Activated CD4-positive, alpha-beta memory T cell treated with anti-CD3 and anti-CD28 coated beads, Interleukin-2, amount 10 ng/mL, durations not matched to agents 7 days and 5 days (primary cell): ENCODE results near the gene RFX3. TPM values are rescaled to one million over a fixed set of nuclear protein-coding genes. Genes with fewer than 3 reads are reported as not detected.

Source experiments
- CTCF ChIA-PET: fragments of 350-600 bp; sonication (Branson Sonifier 250); formaldehyde crosslinking; loops from one replicate; lab custom pipeline; 2021; ENCODE audit warnings: antibody characterized with exemption, inconsistent platforms; lab: Charles Lee
- POLR2A ChIA-PET: fragments of 350-600 bp; sonication (Branson Sonifier 250); formaldehyde crosslinking; loops from one replicate; lab custom pipeline; 2021; ENCODE audit warnings: antibody characterized with exemption; lab: Charles Lee
- DNase-seq: peaks from one replicate; pipeline ENCODE4 v3.0.0-alpha.2; 2020
- H3K27ac Mint-ChIP-seq: one replicate; pipeline ENCODE4 v1.8.0; 2021; ENCODE audit warnings: mild to moderate bottlenecking, mixed read lengths
- H3K27me3 Mint-ChIP-seq: one replicate; pipeline ENCODE4 v1.8.0; 2021; ENCODE audit warnings: mixed read lengths
- H3K36me3 Mint-ChIP-seq: one replicate; pipeline ENCODE4 v1.8.0; 2021; ENCODE audit warnings: low read depth, mixed read lengths
- H3K4me1 Mint-ChIP-seq: one replicate; pipeline ENCODE4 v1.8.0; 2021; ENCODE audit warnings: mixed read lengths
- H3K4me3 Mint-ChIP-seq: one replicate; pipeline ENCODE4 v1.8.0; 2021; ENCODE audit warnings: mild to moderate bottlenecking, mixed read lengths
- H3K9me3 Mint-ChIP-seq: one replicate; pipeline ENCODE4 v1.8.0; 2021; ENCODE audit warnings: mixed read lengths
- total RNA-seq, 2 experiments: library from RNA; stranded (reverse); gene quantifications; one replicate each; pipeline ENCODE4 v1.2.3, GENCODE V29; 2021

Gene RFX3
- total RNA-seq, 2 experiments from 2014 or later, result 13.3 to 13.8 TPM

DNA sequence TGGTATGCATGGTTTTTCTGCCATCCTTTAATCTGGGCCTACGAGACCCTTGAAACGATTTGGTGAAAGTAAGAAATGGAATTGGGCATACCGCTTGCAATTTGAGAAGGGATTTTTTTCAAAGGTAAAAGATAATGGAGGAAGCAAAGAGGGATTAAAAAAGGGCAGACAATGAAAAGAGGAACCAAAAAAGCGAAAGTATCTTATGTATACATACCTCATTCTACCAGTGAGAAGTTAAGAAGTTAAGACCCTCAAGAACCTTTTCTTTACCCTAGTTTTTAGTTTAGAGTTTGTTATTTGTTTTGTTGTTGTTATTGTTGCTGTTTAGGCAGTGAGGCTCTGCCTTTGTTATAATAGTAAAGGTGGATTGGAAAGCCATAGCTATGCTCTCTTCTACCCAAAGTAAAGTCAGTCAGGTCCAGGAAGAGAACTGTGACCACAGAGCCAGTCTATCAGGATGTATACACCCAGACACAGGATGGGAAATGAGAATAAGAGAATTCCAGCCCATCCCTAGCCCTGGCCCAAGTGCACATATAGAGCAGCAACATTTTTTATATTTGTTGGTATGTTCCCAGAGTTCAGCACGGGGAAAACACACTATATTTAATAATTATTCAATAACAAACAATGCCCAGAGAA lies 166.6 kb downstream of the RFX3 start:
- H3K4me1 Mint-ChIP-seq, result no peaks in the 10 kb centered on the region
- ChIA-PET POLR2A (no interaction called here), CTCF (no interaction called here)
- H3K27ac Mint-ChIP-seq, result no peak overlapping the region
- H3K4me3 Mint-ChIP-seq, result no peak overlapping the region
- no peak for DNase-seq
- H3K27me3 Mint-ChIP-seq, result no peaks in the 10 kb centered on the region
- H3K9me3 Mint-ChIP-seq, result no peaks in the 10 kb centered on the region
- H3K36me3 Mint-ChIP-seq, result no peaks in the 10 kb centered on the region

GRCh38 chr9:3348169-3348568 lies 177.6 kb downstream of the RFX3 start:
- Mint-ChIP-seq H3K36me3 (peaks cover 4% of the 10 kb centered on the region), H3K9me3 (peaks cover 8% of the 10 kb centered on the region), H3K27me3 (no peaks in the 10 kb centered on the region), H3K4me3 (no peak overlapping the region), H3K27ac (no peak overlapping the region), H3K4me1 (no peaks in the 10 kb centered on the region)
- DNase-seq, result no peak
- ChIA-PET CTCF (no interaction called here), POLR2A (no interaction called here)

- no peak overlapping the region for H3K4me3 Mint-ChIP-seq
- DNase-seq, result no peak
- peaks cover 4% of the 10 kb centered on the region for H3K9me3 Mint-ChIP-seq
- ChIA-PET CTCF (no interaction called here), POLR2A (no interaction called here)
- H3K27ac Mint-ChIP-seq, result no peak overlapping the region
- no peaks in the 10 kb centered on the region for H3K36me3 Mint-ChIP-seq
- H3K4me1 Mint-ChIP-seq, result peaks cover 2% of the 10 kb centered on the region
- no peaks in the 10 kb centered on the region for H3K27me3 Mint-ChIP-seq
Measured at GRCh38 chr9:3346549-3346948, 179.3 kb downstream of the RFX3 start.

DNA sequence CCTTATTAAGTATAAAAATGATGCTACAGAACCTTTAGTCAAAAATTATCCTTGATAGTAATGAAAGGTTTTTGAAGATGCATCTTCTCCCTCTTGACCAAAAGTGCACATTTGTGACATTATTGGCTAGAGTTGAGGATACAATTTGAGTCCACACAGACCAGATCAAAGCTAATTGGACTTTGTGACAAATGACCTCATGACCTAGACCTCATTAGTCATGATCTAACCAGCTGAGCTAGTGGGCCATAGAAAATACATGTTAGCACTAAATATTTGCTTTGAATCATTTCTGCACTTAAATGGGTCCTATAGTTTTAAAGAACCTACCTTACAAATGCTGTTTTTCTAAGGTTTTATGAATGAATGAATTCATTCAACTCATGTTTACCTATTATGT lies 182.1 kb downstream of the RFX3 start:
- DNase-seq, result no peak
- H3K4me1 Mint-ChIP-seq, result peaks cover 2% of the 10 kb centered on the region
- peaks cover 3% of the 10 kb centered on the region for H3K9me3 Mint-ChIP-seq
- no peak overlapping the region for H3K4me3 Mint-ChIP-seq
- no peaks in the 10 kb centered on the region for H3K27me3 Mint-ChIP-seq
- peaks cover 4% of the 10 kb centered on the region for H3K36me3 Mint-ChIP-seq
- no peak overlapping the region for H3K27ac Mint-ChIP-seq
- ChIA-PET CTCF (interaction anchor here (1.1 kb wide), 1 partner anchor 98 kb away, joined by 3 read pairs; no protein-coding TSS in a partner anchor), POLR2A (no interaction called here)

GRCh38 chr9:3342159-3342777 lies 183.5 kb downstream of the RFX3 start:
- Mint-ChIP-seq H3K36me3 (peaks cover 4% of the 10 kb centered on the region), H3K9me3 (peaks cover 3% of the 10 kb centered on the region), H3K27ac (no peak overlapping the region), H3K27me3 (no peaks in the 10 kb centered on the region), H3K4me3 (no peak overlapping the region), H3K4me1 (peaks cover 10% of the 10 kb centered on the region)
- ChIA-PET POLR2A (no interaction called here), CTCF (interaction anchor here (1.1 kb wide), 1 partner anchor 99 kb away, joined by 3 read pairs; no protein-coding TSS in a partner anchor)
- DNase-seq, result no peak

DNA sequence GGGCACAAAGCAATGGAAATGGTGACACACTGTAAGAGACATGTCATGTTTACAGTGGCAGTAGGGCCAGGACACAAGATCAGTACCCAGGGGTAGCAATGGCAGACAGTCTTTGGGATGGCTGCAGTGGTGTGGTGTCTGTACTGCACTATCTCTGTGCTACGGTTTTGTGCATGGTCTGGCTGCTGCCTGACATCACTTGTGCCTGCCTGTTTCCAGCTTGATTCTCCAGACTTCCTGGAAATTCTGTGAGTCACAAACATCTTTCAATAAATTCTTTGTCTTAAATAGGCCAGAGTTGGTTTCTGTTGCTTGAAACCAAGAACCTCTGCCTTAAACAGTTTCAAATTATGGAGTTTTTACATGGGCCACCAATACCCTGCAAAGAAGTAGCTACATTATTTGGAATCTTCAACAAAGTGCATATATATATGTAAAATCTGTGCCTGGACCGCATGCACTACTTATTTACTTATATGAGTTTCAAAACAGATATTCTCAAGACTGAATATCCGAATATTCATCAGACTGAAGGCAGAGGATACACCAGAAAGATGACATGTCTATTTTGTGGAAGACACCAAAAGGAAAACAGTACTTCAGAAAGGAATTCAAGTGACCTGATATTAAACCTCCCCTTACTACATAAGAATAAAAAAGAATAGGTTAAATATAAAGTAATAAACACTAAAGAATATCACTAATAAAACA lies 188.1 kb downstream of the RFX3 start:
- Mint-ChIP-seq H3K9me3 (peaks cover 3% of the 10 kb centered on the region), H3K4me1 (peaks cover 12% of the 10 kb centered on the region), H3K27ac (no peak overlapping the region), H3K36me3 (peaks cover 4% of the 10 kb centered on the region), H3K4me3 (no peak overlapping the region), H3K27me3 (no peaks in the 10 kb centered on the region)
- ChIA-PET POLR2A (no interaction called here), CTCF (no interaction called here)
- no peak for DNase-seq

DNA sequence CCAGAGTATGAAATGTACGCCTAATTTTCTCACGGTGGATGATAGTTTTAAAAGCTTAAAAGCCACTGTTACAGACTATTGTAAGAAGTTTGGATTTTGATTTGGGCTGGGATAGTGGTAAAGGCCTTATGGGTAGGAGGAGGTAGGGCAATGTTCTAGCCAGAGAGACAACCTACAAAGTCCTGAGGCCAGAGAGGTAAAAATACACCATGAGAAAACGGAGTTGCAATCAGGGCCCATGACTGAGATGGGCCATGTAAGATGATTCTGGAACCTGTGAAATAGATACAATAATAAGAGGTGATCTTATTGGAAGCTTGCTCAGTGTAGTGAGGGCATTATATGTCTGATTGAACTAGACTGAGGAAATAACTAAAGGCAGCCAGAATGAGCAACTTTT lies 188.8 kb downstream of the RFX3 start:
- Mint-ChIP-seq H3K36me3 (peaks cover 4% of the 10 kb centered on the region), H3K27me3 (no peaks in the 10 kb centered on the region), H3K9me3 (peaks cover 3% of the 10 kb centered on the region), H3K4me3 (no peak overlapping the region), H3K27ac (no peak overlapping the region), H3K4me1 (peaks cover 10% of the 10 kb centered on the region)
- no peak for DNase-seq
- POLR2A ChIA-PET, result no interaction called here
- CTCF ChIA-PET, result no interaction called here

- H3K36me3 Mint-ChIP-seq, result peaks cover 2% of the 10 kb centered on the region
- POLR2A ChIA-PET, result no interaction called here
- CTCF ChIA-PET, result no interaction called here
- peaks cover 7% of the 10 kb centered on the region for H3K4me1 Mint-ChIP-seq
- no peak overlapping the region for H3K27ac Mint-ChIP-seq
- no peak for DNase-seq
- H3K9me3 Mint-ChIP-seq, result no peaks in the 10 kb centered on the region
- no peak overlapping the region for H3K4me3 Mint-ChIP-seq
- H3K27me3 Mint-ChIP-seq, result no peaks in the 10 kb centered on the region
Measured at GRCh38 chr9:3332802-3333201, 193.0 kb downstream of the RFX3 start.

DNA sequence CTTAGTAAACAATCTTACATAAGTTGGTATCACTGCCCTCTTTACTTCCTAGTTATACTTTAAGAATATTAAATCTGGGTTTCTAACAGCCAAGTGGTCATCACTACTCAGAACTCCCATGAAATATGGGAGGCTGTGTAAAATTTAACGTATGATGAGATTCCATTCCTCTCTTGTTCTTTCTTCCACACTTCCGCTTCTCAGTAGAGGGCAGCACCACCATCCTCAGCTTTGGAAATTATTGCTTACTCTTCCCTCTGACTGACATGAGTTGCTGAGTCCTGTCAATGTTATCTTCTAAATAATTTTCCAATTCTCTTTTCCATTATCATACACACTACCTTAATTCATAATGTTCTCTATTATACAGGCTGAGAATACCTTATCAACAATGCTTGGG lies 194.0 kb downstream of the RFX3 start:
- H3K4me1 Mint-ChIP-seq, result no peaks in the 10 kb centered on the region

DNA sequence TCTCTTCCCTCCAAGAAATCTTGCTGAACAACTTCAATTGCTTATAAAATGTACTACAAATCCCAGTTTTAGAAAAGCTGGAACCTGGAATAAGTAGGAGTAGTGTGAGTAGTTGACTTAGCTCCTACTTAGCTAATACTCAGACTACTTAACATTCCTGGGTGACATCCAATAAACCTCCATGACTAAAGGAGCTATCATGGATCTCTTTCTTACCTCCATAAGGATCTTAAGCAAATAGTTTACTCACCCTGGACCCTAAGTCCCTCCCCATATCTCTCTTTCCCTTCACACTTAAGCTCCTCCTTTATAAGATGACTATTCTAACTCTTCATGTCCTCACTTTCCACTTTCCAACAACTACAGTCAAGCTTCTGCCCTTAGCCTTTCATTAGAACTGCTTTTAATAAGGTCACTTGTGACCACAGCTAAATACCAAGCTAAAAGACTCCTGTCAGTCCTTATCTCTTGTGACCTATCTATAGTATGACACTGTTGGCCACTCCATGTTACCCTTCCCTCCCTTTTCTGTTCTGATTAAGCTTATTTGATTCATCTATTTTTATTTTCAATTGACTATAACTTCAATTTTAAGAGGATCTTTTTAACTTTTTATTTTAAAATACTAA lies 194.9 kb downstream of the RFX3 start:
- H3K27me3 Mint-ChIP-seq, result no peaks in the 10 kb centered on the region
- no peaks in the 10 kb centered on the region for H3K9me3 Mint-ChIP-seq
- H3K4me1 Mint-ChIP-seq, result no peaks in the 10 kb centered on the region
- ChIA-PET POLR2A (no interaction called here), CTCF (no interaction called here)
- peaks cover 3% of the 10 kb centered on the region for H3K36me3 Mint-ChIP-seq
- no peak for DNase-seq
- no peak overlapping the region for H3K27ac Mint-ChIP-seq
- no peak overlapping the region for H3K4me3 Mint-ChIP-seq

More for the DNA sequence above, 194.0 kb downstream of the RFX3 start:
- H3K27ac Mint-ChIP-seq, result no peak overlapping the region
- ChIA-PET CTCF (no interaction called here), POLR2A (no interaction called here)
- H3K9me3 Mint-ChIP-seq, result no peaks in the 10 kb centered on the region
- no peak overlapping the region for H3K4me3 Mint-ChIP-seq
- peaks cover 3% of the 10 kb centered on the region for H3K36me3 Mint-ChIP-seq
- no peaks in the 10 kb centered on the region for H3K27me3 Mint-ChIP-seq
- no peak for DNase-seq

GRCh38 chr9:3329361-3329760 lies 196.4 kb downstream of the RFX3 start:
- H3K9me3 Mint-ChIP-seq, result no peaks in the 10 kb centered on the region
- no peak overlapping the region for H3K4me3 Mint-ChIP-seq
- ChIA-PET CTCF (no interaction called here), POLR2A (no interaction called here)
- peaks cover 3% of the 10 kb centered on the region for H3K36me3 Mint-ChIP-seq
- no peak for DNase-seq
- H3K27me3 Mint-ChIP-seq, result no peaks in the 10 kb centered on the region
- H3K4me1 Mint-ChIP-seq, result no peaks in the 10 kb centered on the region
- H3K27ac Mint-ChIP-seq, result no peak overlapping the region

- no peak for DNase-seq
Measured at GRCh38 chr9:3323714-3324113, 202.1 kb downstream of the RFX3 start.

DNA sequence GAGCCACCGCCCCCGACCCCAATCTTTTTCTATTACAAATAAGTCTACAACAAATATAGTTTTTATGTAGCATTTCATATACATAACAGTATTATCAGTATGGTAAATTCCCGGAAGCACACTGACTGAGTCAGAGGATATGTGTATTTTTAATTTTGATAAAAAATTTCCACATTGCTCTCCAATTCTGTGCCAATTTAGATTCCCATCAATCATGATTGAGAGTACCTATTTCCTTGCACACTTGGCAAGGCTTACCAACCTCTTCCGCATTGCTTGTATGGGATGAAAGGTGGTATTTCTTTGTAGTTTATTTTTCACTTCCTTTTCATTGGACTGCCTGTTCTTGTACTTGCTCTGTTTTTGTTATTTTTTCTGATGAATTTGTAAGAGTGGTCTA lies 204.6 kb downstream of the RFX3 start:
- Mint-ChIP-seq H3K4me1 (no peaks in the 10 kb centered on the region), H3K27ac (no peak overlapping the region), H3K27me3 (no peaks in the 10 kb centered on the region), H3K36me3 (no peaks in the 10 kb centered on the region), H3K9me3 (no peaks in the 10 kb centered on the region), H3K4me3 (no peak overlapping the region)
- CTCF ChIA-PET, result no interaction called here
- no peak for DNase-seq
- POLR2A ChIA-PET, result no interaction called here

More at GRCh38 chr9:3323714-3324113, 202.1 kb downstream of the RFX3 start:
- Mint-ChIP-seq H3K27ac (no peak overlapping the region), H3K4me1 (no peaks in the 10 kb centered on the region), H3K4me3 (no peak overlapping the region), H3K27me3 (no peaks in the 10 kb centered on the region), H3K36me3 (peaks cover 3% of the 10 kb centered on the region), H3K9me3 (no peaks in the 10 kb centered on the region)
- CTCF ChIA-PET, result interaction anchor here (0.7 kb wide), 1 partner anchor 57 kb away, joined by 3 read pairs; no protein-coding TSS in a partner anchor
- POLR2A ChIA-PET, result no interaction called here
